GM12801 (cell line): ENCODE results near the gene SDS.

Experiments used
- TF ChIP-seq, protein P1 (sequence below): IDR thresholded peaks from one replicate; pipeline ENCODE4 v1.5.1; 2011; ENCODE audit warnings: control low read depth; ENCODE audit not compliant: insufficient read length; ENCODE audit errors: extremely low read depth

Gene SDS

DNA sequence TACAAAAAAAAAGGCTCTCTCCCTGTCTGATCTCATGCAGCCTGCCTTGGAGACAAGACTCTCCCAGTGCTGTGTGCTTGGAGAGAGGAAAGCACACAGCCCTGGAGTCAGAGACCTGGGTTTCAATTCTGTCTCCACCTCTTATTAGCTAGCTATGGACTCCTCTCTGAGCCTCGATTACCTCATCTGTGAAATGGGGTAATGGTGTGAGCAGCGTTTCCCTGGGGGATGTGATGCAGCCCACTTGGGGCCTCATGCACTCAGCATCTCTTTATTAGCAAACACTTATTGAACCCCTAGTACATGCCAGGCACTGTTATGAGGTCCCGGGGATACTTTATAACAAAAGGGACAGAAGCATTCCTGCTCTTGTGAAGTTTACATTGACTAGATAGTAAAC is 12.5 kb downstream of the SDS start:
- TF ChIP-seq, protein P1, sequence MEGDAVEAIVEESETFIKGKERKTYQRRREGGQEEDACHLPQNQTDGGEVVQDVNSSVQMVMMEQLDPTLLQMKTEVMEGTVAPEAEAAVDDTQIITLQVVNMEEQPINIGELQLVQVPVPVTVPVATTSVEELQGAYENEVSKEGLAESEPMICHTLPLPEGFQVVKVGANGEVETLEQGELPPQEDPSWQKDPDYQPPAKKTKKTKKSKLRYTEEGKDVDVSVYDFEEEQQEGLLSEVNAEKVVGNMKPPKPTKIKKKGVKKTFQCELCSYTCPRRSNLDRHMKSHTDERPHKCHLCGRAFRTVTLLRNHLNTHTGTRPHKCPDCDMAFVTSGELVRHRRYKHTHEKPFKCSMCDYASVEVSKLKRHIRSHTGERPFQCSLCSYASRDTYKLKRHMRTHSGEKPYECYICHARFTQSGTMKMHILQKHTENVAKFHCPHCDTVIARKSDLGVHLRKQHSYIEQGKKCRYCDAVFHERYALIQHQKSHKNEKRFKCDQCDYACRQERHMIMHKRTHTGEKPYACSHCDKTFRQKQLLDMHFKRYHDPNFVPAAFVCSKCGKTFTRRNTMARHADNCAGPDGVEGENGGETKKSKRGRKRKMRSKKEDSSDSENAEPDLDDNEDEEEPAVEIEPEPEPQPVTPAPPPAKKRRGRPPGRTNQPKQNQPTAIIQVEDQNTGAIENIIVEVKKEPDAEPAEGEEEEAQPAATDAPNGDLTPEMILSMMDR, result no peak

GRCh38 chr12:113390064-113391043 is 13.3 kb downstream of the SDS start:
- TF ChIP-seq, protein P1, result no peak

GRCh38 chr12:113388351-113388750 is 15.3 kb downstream of the SDS start:
- TF ChIP-seq, protein P1, result no peak

GRCh38 chr12:113387631-113388030 is 16.1 kb downstream of the SDS start:
- TF ChIP-seq, protein P1, result no peak

GRCh38 chr12:113386866-113387566 is 16.7 kb downstream of the SDS start:
- TF ChIP-seq, protein P1, result no peak

GRCh38 chr12:113385282-113385882 is 18.3 kb downstream of the SDS start:
- TF ChIP-seq, protein P1, result no peak

DNA sequence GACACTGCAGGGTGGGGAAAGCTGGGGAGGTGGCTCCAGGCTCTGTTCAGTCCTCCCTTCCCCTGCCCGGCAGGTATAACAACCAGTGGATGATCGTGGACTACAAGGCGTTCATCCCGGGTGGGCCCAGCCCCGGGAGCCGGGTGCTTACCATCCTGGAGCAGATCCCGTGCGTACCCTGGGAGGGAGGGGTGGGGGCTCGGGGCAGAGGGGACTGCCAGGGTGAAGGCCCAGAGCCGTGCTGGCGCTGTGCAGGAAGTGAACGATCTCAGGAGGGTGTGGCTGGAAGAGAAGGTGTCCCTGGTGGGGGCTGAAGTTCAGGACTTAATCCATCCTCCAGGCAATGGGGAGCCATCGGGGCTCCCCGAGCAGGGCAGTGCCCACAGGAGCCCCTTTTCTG is 18.9 kb downstream of the SDS start:
- TF ChIP-seq, protein P1, result no peak
